Mucosa of descending colon (tissue), 3 donors: ENCODE results near the gene TRHDE. TPM values are rescaled to one million over a fixed set of nuclear protein-coding genes. Genes with fewer than 3 reads are reported as not detected.

Experiments used
- ATAC-seq: fragments of 200-7000 bp; cut with Tn5 transposase; one replicate; pipeline ENCODE4 v1.9.1; 2020; ENCODE audit warnings: mild to moderate bottlenecking, moderate library complexity
- DNase-seq, 3 donors: peaks; one replicate each; pipeline ENCODE4 v3.0.0-alpha.2; 2020
- H3K36me3 ChIP-seq: fragments of 200-600 bp; one replicate; pipeline ENCODE4 v1.8.0; 2021; ENCODE audit warnings: low read depth, mild to moderate bottlenecking
- H3K4me1 ChIP-seq: fragments of 200-600 bp; one replicate; pipeline ENCODE4 v1.8.0; 2021; ENCODE audit warnings: low read depth, mild to moderate bottlenecking
- H3K4me3 ChIP-seq: fragments of 200-600 bp; one replicate; pipeline ENCODE4 v1.8.0; 2021; ENCODE audit warnings: mild to moderate bottlenecking
- H3K9me3 ChIP-seq: fragments of 200-600 bp; one replicate; pipeline ENCODE4 v1.8.0; 2021; ENCODE audit warnings: mild to moderate bottlenecking
- CTCF ChIP-seq: fragments of 200-600 bp; IDR thresholded peaks from one replicate; pipeline ENCODE4 v1.8.0; 2022; ENCODE audit warnings: antibody characterized with exemption, mild to moderate bottlenecking
- intact Hi-C, 2 donors: fragments of 100-400 bp; cut with DNase I in 1 of 2; cut with micrococcal nuclease in 1 of 2; formaldehyde crosslinking; loops; one replicate each; pipeline versions ENCODE4 v1.11.0 to v1.11.1; 2022; cut with DNase I, micrococcal nuclease
- total RNA-seq, 3 donors: library from RNA; stranded (reverse); fragmentation: NEBNext Ultra II Directional in 2 of 3; extraction: Animal tissue kit (Norgen Biotek cat#: 25700) in 2 of 3; gene quantifications; one replicate each; pipeline versions ENCODE4 v1.2.1 to v1.2.4, GENCODE V29; 2021 to 2023
- donor health status: DM: no; HTN: no; CAD: no; lungs with moderate emphysema.
- donor health status: DM: no; HTN: no; CAD: no.
- donor health status: DM: no; HTN: yes; CAD: no.

Gene TRHDE
- total RNA-seq, 3 donors from 2014 or later, result 4.7 to 11.2 (median 6.2) TPM

DNA sequence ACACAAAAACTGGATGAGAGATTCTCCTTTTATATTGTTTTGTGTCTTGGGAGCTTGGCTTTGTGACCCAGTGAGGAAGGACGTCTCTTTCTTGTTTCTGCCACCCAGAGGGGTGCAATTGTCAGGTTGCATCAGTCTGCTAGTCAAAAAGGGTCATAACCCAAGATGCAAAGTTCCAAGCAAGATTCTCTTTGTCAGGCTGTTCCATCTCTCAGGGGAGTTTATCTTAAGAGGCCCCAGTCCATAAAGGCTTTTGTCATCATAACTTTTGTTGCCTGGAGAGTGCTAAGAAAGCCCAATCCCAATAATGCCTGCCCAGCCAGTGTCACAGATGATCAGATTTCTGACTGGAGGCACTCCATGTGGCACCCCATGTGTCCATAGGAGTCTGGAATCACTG, 444.9 kb downstream of the TRHDE start:
- Histone ChIP-seq H3K4me1 (no peaks in the 10 kb centered on the region), H3K9me3 (no peaks in the 10 kb centered on the region), H3K4me3 (no peak overlapping the region), H3K36me3 (no peaks in the 10 kb centered on the region)
- DNase-seq (no peak), ATAC-seq (no peak)
- TF ChIP-seq CTCF, result no peak
- intact Hi-C loops, result no loop called here
